LHCN-M2 (cell line): Measurements from ENCODE around the gene NDUFV1. TPM values are rescaled to one million over a fixed set of nuclear protein-coding genes. Genes with fewer than 3 reads are reported as not detected.
A peak's percentile ranks its signal among the peaks of the same experiment; 100 is the strongest.

Experiments used
- DNase-seq: peaks from one replicate; pipeline ENCODE4 v3.0.0-alpha.2; 2012; ENCODE audit warnings: low read depth
- polyA plus RNA-seq: library from polyadenylated mRNA; unstranded; fragments of >200 nt; gene quantifications from one replicate; pipeline ENCODE4 v1.2.1, GENCODE V29; 2012; ENCODE audit warnings: missing spikeins
- total RNA-seq: library from RNA; depleted of rRNA; stranded (reverse); fragments of >200 nt; gene quantifications from 2 replicates; pipeline ENCODE4 v1.2.3, GENCODE V29; 2014; rRNA removed

The NDUFV1 gene
- 192 and 232 TPM in 2 replicates for total RNA-seq
- 161 TPM for polyA plus RNA-seq

- peak; percentile 89 for DNase-seq
Observed at GRCh38 chr11:67606492-67607295, at the start of gene NDUFV1. TSS of gene NDUFV1 (plus strand) at chr11:67606936. CDS start at chr11:67607005, 69 bp downstream.

- no peak for DNase-seq
Observed at GRCh38 chr11:67558084-67558772, 48.5 kb upstream of the NDUFV1 start.

- DNase-seq = no peak
Observed at GRCh38 chr11:67561971-67562619, 44.6 kb upstream of the NDUFV1 start.

GRCh38 chr11:67562963-67563704 is 43.6 kb upstream of the NDUFV1 start:
- DNase-seq = no peak

GRCh38 chr11:67563705-67564114 is 43.0 kb upstream of the NDUFV1 start:
- DNase-seq = peak; percentile 87

GRCh38 chr11:67564230-67564629 is 42.5 kb upstream of the NDUFV1 start:
- DNase-seq = peak; percentile 17

GRCh38 chr11:67571443-67571842 is 35.3 kb upstream of the NDUFV1 start:
- no peak for DNase-seq

- DNase-seq = no peak
Observed at GRCh38 chr11:67572305-67572704, 34.4 kb upstream of the NDUFV1 start.

- peak; percentile 67 for DNase-seq
Observed at GRCh38 chr11:67572747-67573419, 33.9 kb upstream of the NDUFV1 start.

- no peak for DNase-seq
Observed at GRCh38 chr11:67574938-67575337, 31.8 kb upstream of the NDUFV1 start.

GRCh38 chr11:67576735-67577475 is 29.8 kb upstream of the NDUFV1 start:
- no peak for DNase-seq

- no peak for DNase-seq
Observed at GRCh38 chr11:67577951-67578350, 28.8 kb upstream of the NDUFV1 start.

- no peak for DNase-seq
Observed at GRCh38 chr11:67581469-67581868, 25.3 kb upstream of the NDUFV1 start.

- DNase-seq = no peak
Observed at GRCh38 chr11:67582011-67582410, 24.7 kb upstream of the NDUFV1 start.

GRCh38 chr11:67583247-67584204 is 23.2 kb upstream of the NDUFV1 start, which contains the start of gene GSTP1:
TSS of gene GSTP1 (plus strand) at chr11:67583812. CDS start at chr11:67583844, 32 bp downstream.
- DNase-seq = peak; percentile 88

- DNase-seq = peak; percentile 38
Observed at GRCh38 chr11:67584205-67584880, 22.4 kb upstream of the NDUFV1 start.

GRCh38 chr11:67584881-67585873 is 21.6 kb upstream of the NDUFV1 start:
- DNase-seq = no peak
